HG03097 (cell line): ENCODE data around the gene CNP.

Experiments
- ATAC-seq: cut with Tn5 transposase; IDR thresholded peaks from one replicate; pipeline ENCODE4 v1.9.1; 2021; ENCODE audit not compliant: unreplicated experiment, low FRiP score

The CNP gene

GRCh38 chr17:41971721-41972523 is 5.3 kb downstream of the CNP start:
- no peak for ATAC-seq

- no peak for ATAC-seq
Observed at GRCh38 chr17:41972571-41973407, 6.2 kb downstream of the CNP start.

GRCh38 chr17:41973408-41973811 is 6.8 kb downstream of the CNP start:
- no peak for ATAC-seq

GRCh38 chr17:41974031-41974430 is 7.4 kb downstream of the CNP start:
- ATAC-seq = no peak

GRCh38 chr17:41974658-41975057 is 8.1 kb downstream of the CNP start:
- no peak for ATAC-seq

- no peak for ATAC-seq
Observed at GRCh38 chr17:41975099-41976083, 8.8 kb downstream of the CNP start.

- no peak for ATAC-seq
Observed at GRCh38 chr17:41976142-41976768, 9.7 kb downstream of the CNP start.

GRCh38 chr17:41977991-41978390 is 11.4 kb downstream of the CNP start:
- ATAC-seq = no peak

GRCh38 chr17:41982026-41982760 is 15.6 kb downstream of the CNP start:
- no peak for ATAC-seq

GRCh38 chr17:41984454-41984853 is 17.9 kb downstream of the CNP start:
- ATAC-seq = no peak

- ATAC-seq = no peak
Observed at GRCh38 chr17:41985919-41986318, 19.3 kb downstream of the CNP start.

GRCh38 chr17:41986634-41987033 is 20.0 kb downstream of the CNP start:
- no peak for ATAC-seq

GRCh38 chr17:41987642-41988041 is 21.0 kb downstream of the CNP start:
- ATAC-seq = no peak

GRCh38 chr17:41988418-41988817 is 21.8 kb downstream of the CNP start:
- ATAC-seq = no peak

GRCh38 chr17:41989702-41990419 is 23.3 kb downstream of the CNP start:
- ATAC-seq = no peak

- ATAC-seq = no peak
Observed at GRCh38 chr17:41992576-41992975, 26.0 kb downstream of the CNP start.

GRCh38 chr17:41996855-41997164 is 30.2 kb downstream of the CNP start:
- ATAC-seq = no peak

GRCh38 chr17:41998497-41998896 is 31.9 kb downstream of the CNP start:
- ATAC-seq = no peak
